H1 (cell line): ENCODE results near the gene KRT80. TPM values are rescaled to one million over a fixed set of nuclear protein-coding genes. Genes with fewer than 3 reads are reported as not detected.

ENCODE experiments used
- CTCF ChIA-PET: fragments of 300-600 bp; sonication (Branson Sonifier 250); formaldehyde crosslinking; loops from one replicate; lab custom pipeline; 2021; ENCODE audit not compliant: partially characterized antibody; lab: Charles Lee
- POLR2A ChIA-PET: fragments of 300-600 bp; sonication (Branson Sonifier 250); formaldehyde crosslinking; loops from one replicate; lab custom pipeline; 2021; ENCODE audit warnings: inconsistent platforms; ENCODE audit not compliant: partially characterized antibody; lab: Charles Lee
- DNase-seq, 2 experiments: peaks; one replicate each; pipeline versions ENCODE4 v3.0.0 to v3.0.0-alpha.2; 2010 to 2022; ENCODE audit warnings: low spot score in 2 of 2, low read depth in 1 of 2, mixed read lengths in 1 of 2
- FAIRE-seq: peaks from 2 replicates; lab custom pipeline; 2011; peaks lifted over from hg19 to GRCh38; lab: Jason Lieb, UNC
- H2AFZ ChIP-seq: 2 replicates; pipeline ENCODE4 v1.8.1; 2012; ENCODE audit warnings: low read length, inconsistent platforms
- H2AK5ac ChIP-seq: 2 replicates; pipeline ENCODE4 v1.6.1; 2013; ENCODE audit warnings: low read depth, low read length
- H2BK120ac ChIP-seq: replicated peaks from 2 replicates; pipeline ENCODE3; 2013; ENCODE audit warnings: low read depth, low read length, inconsistent platforms
- H2BK12ac ChIP-seq: 2 replicates; pipeline ENCODE4 v1.6.1; 2013; ENCODE audit warnings: low read depth, low read length
- H2BK15ac ChIP-seq: 2 replicates; pipeline ENCODE4 v1.6.1; 2013; ENCODE audit warnings: low read length
- H2BK20ac ChIP-seq: 2 replicates; pipeline ENCODE4 v1.6.1; 2013; ENCODE audit warnings: low read length
- H2BK5ac ChIP-seq: 2 replicates; pipeline ENCODE4 v1.6.1; 2013; ENCODE audit warnings: low read depth, low read length
- H3K14ac ChIP-seq: 2 replicates; pipeline ENCODE4 v1.6.1; 2013; ENCODE audit warnings: inconsistent platforms; ENCODE audit not compliant: insufficient read length
- H3K18ac ChIP-seq: 2 replicates; pipeline ENCODE4 v1.6.1; 2013; ENCODE audit warnings: low read length; ENCODE audit errors: extremely low read depth
- H3K23ac ChIP-seq: 2 replicates; pipeline ENCODE4 v1.6.1; 2013; ENCODE audit warnings: inconsistent platforms; ENCODE audit not compliant: insufficient read length
- H3K23me2 ChIP-seq: 2 replicates; pipeline ENCODE4 v1.6.1; 2013; ENCODE audit warnings: low read depth, low read length
- H3K27ac ChIP-seq: 2 replicates; pipeline ENCODE4 v1.6.1; 2011; ENCODE audit warnings: low read depth, low read length, inconsistent platforms
- H3K27me3 ChIP-seq, 4 experiments: replicated peaks in 1 of 4; 1 replicate in 1 of 4; 2 replicates in 3 of 4; pipeline versions ENCODE4 v1.6.1 to v1.8.1; 2011 to 2013; ENCODE audit warnings: low read length in 3 of 4, mild to moderate bottlenecking in 3 of 4, inconsistent platforms in 2 of 4, mixed read lengths in 2 of 4, moderate library complexity in 1 of 4; ENCODE audit not compliant: control insufficient read depth in 3 of 4, insufficient read depth in 3 of 4; ENCODE audit errors: extremely low read depth in 1 of 4
- H3K36me3 ChIP-seq, 4 experiments: 2 replicates each; pipeline versions ENCODE4 v1.6.1 to v1.8.1; 2011 to 2013; ENCODE audit warnings: mild to moderate bottlenecking in 4 of 4, low read length in 3 of 4, moderate library complexity in 2 of 4, control low read depth in 1 of 4, inconsistent platforms in 1 of 4; ENCODE audit not compliant: insufficient read depth in 4 of 4, control insufficient read depth in 2 of 4
- H3K4ac ChIP-seq: replicated peaks from 2 replicates; pipeline ENCODE3; 2013; ENCODE audit warnings: low read length, low read depth, mixed read lengths, inconsistent platforms; ENCODE audit not compliant: insufficient read length
- H3K4me1 ChIP-seq, 4 experiments: replicated peaks in 1 of 4; 1 replicate in 1 of 4; 2 replicates in 3 of 4; pipeline versions ENCODE4 v1.6.1 to v1.8.1; 2011 to 2013; ENCODE audit warnings: low read length in 3 of 4, inconsistent platforms in 2 of 4, mixed read lengths in 1 of 4; ENCODE audit not compliant: insufficient read depth in 4 of 4, control insufficient read depth in 3 of 4
- H3K4me2 ChIP-seq, 2 experiments: 2 replicates each; pipeline versions ENCODE4 v1.6.1 to v1.8.1; 2011 to 2013; ENCODE audit warnings: low read depth in 2 of 2, low read length in 2 of 2, control low read depth in 1 of 2, inconsistent platforms in 1 of 2, mild to moderate bottlenecking in 1 of 2; ENCODE audit not compliant: insufficient read depth in 1 of 2
- H3K4me3 ChIP-seq, 4 experiments: fragments of 200-600, 300-600 bp in 1 of 4; sonication (generic), shearing (Covaris generic), sonication (Bioruptor Twin) in 1 of 4; 2 replicates each; pipeline versions ENCODE4 v1.5.1 to v1.8.1; 2011 to 2016; ENCODE audit warnings: low read length in 4 of 4, low read depth in 3 of 4, control low read depth in 2 of 4, inconsistent platforms in 2 of 4, mild to moderate bottlenecking in 2 of 4, mixed read lengths in 1 of 4, moderate library complexity in 1 of 4; ENCODE audit not compliant: insufficient read depth in 2 of 4; ENCODE audit errors: extremely low read depth in 1 of 4
- H3K56ac ChIP-seq: replicated peaks from 2 replicates; pipeline ENCODE3; 2013; ENCODE audit warnings: low read depth, mild to moderate bottlenecking, mixed read lengths, low read length, inconsistent platforms; ENCODE audit not compliant: insufficient read length
- H3K79me1 ChIP-seq: 2 replicates; pipeline ENCODE4 v1.6.1; 2013; ENCODE audit warnings: low read depth, low read length, control low read depth
- H3K79me2 ChIP-seq, 2 experiments: 2 replicates each; pipeline versions ENCODE4 v1.6.1 to v1.8.1; 2012 to 2013; ENCODE audit warnings: low read length in 2 of 2, mild to moderate bottlenecking in 2 of 2, inconsistent platforms in 1 of 2; ENCODE audit not compliant: insufficient read depth in 2 of 2, control insufficient read depth in 1 of 2
- H3K9ac ChIP-seq, 4 experiments: replicated peaks in 1 of 4; 1 replicate in 1 of 4; 2 replicates in 3 of 4; pipeline versions ENCODE4 v1.6.1 to v1.8.1; 2011 to 2013; ENCODE audit warnings: low read depth in 3 of 4, low read length in 3 of 4, control low read depth in 2 of 4, mild to moderate bottlenecking in 2 of 4, moderate library complexity in 2 of 4, inconsistent platforms in 1 of 4; ENCODE audit errors: extremely low read depth in 1 of 4
- H3K9me3 ChIP-seq, 2 experiments: 2 replicates each; pipeline versions ENCODE4 v1.6.1 to v1.8.1; 2012 to 2013; ENCODE audit warnings: mild to moderate bottlenecking in 2 of 2, moderate library complexity in 2 of 2, control low read depth in 1 of 2, inconsistent platforms in 1 of 2, low read depth in 1 of 2, low read length in 1 of 2, mixed read lengths in 1 of 2; ENCODE audit not compliant: insufficient read depth in 2 of 2
- H4K20me1 ChIP-seq, 2 experiments: replicated peaks in 1 of 2; 2 replicates each; pipeline versions ENCODE3 to v1.8.1; 2011 to 2013; ENCODE audit warnings: inconsistent platforms in 2 of 2, low read length in 2 of 2, mild to moderate bottlenecking in 1 of 2; ENCODE audit not compliant: insufficient read depth in 2 of 2, control insufficient read depth in 1 of 2
- H4K5ac ChIP-seq: 2 replicates; pipeline ENCODE4 v1.6.1; 2013; ENCODE audit warnings: low read length, low read depth, mixed read lengths, inconsistent platforms; ENCODE audit not compliant: insufficient read length
- H4K8ac ChIP-seq: 2 replicates; pipeline ENCODE4 v1.8.0; 2013; ENCODE audit warnings: mild to moderate bottlenecking, moderate library complexity, low read length, inconsistent platforms; ENCODE audit not compliant: insufficient read depth; ENCODE audit errors: extremely low read depth
- H4K91ac ChIP-seq: replicated peaks from 2 replicates; pipeline ENCODE3; 2013; ENCODE audit warnings: low read length, mixed read lengths, inconsistent platforms; ENCODE audit not compliant: insufficient read length
- CHD2 ChIP-seq: IDR thresholded peaks from 2 replicates; pipeline ENCODE4 v1.6.1; 2012; ENCODE audit warnings: low read length, improper control_type of control experiment
- CREB1 ChIP-seq: IDR thresholded peaks from 2 replicates; pipeline ENCODE4 v1.6.1; 2012; ENCODE audit warnings: inconsistent platforms
- NRF1 ChIP-seq: IDR thresholded peaks from 2 replicates; pipeline ENCODE4 v1.6.1; 2011; ENCODE audit warnings: mild to moderate bottlenecking, low read depth, low read length, improper control_type of control experiment
- RXRA ChIP-seq: IDR thresholded peaks from 2 replicates; pipeline ENCODE4 v1.6.1; 2011; ENCODE audit warnings: low read depth, mild to moderate bottlenecking, low read length, moderate library complexity; ENCODE audit not compliant: insufficient read depth
- SP1 ChIP-seq: IDR thresholded peaks from 2 replicates; pipeline ENCODE4 v1.6.1; 2011; ENCODE audit warnings: low read depth, low read length
- YY1 ChIP-seq: IDR thresholded peaks from 2 replicates; pipeline ENCODE4 v1.6.1; 2011; ENCODE audit warnings: low read depth, mild to moderate bottlenecking, low read length
- WGBS, 2 experiments: shearing (Covaris generic) in 1 of 2; methylation state at CpG; one replicate each; pipeline versions ENCODE4 v1.1.6 to v1.1.7; 2013 to 2015; ENCODE audit warnings: low lambda C conversion rate in 2 of 2, mixed read lengths in 2 of 2, inconsistent platforms in 1 of 2, low coverage in 1 of 2, missing lambda C conversion rate in 1 of 2; ENCODE audit not compliant: insufficient replicate concordance in 2 of 2, insufficient coverage in 1 of 2, insufficient read length in 1 of 2; ENCODE audit errors: extremely low coverage in 1 of 2, missing lambda C conversion rate in 1 of 2; 5-methylcytosine and 5-hydroxymethylcytosine counted together
- polyA plus RNA-seq, 7 experiments: library from polyadenylated mRNA; depleted of rRNA in 3 of 7; stranded (reverse) in 5 of 7; unstranded in 2 of 7; fragments of >200 nt in 5 of 7; fragments of 200-250 nt in 2 of 7; gene quantifications; 1 replicate in 5 of 7; 2 replicates in 1 of 7; 4 replicates in 1 of 7; pipeline versions ENCODE4 v1.2.1 to v1.2.3, GENCODE V29; 2011 to 2013; ENCODE audit warnings: missing spikeins in 2 of 7, mixed read lengths in 2 of 7
- total RNA-seq: library from RNA; stranded (reverse); fragmentation: NEBNext Ultra II Directional; extraction: Animal tissue kit (Norgen Biotek cat#: 25700); gene quantifications from 2 replicates; pipeline ENCODE4 v1.2.1, GENCODE V29; 2021
- TF ChIP-seq, protein P1 (sequence below): IDR thresholded peaks from 2 replicates; pipeline ENCODE4 v1.6.1; 2011; ENCODE audit warnings: low read depth, mild to moderate bottlenecking, low read length; ENCODE audit not compliant: insufficient read depth
- TF ChIP-seq, protein P2 (sequence below): IDR thresholded peaks from 2 replicates; pipeline ENCODE4 v1.6.1; 2012; ENCODE audit warnings: low read length, inconsistent platforms
- TF ChIP-seq, protein P3 (sequence below), 3 experiments: IDR thresholded peaks; 1 replicate in 2 of 3; 2 replicates in 1 of 3; pipeline versions ENCODE4 v1.5.1 to v1.6.1; 2011; ENCODE audit warnings: low read length in 3 of 3, mild to moderate bottlenecking in 3 of 3, inconsistent platforms in 2 of 3, low read depth in 1 of 3, moderate library complexity in 1 of 3; ENCODE audit not compliant: insufficient read depth in 1 of 3; ENCODE audit errors: control extremely low read depth in 1 of 3

KRT80 gene
- total and polyA plus RNA-seq, 2 of the 8 experiments (the other 6 are each of a cell fraction or from before 2014, with no cell fraction given), result 0.05 TPM; not detected in 1

DNA sequence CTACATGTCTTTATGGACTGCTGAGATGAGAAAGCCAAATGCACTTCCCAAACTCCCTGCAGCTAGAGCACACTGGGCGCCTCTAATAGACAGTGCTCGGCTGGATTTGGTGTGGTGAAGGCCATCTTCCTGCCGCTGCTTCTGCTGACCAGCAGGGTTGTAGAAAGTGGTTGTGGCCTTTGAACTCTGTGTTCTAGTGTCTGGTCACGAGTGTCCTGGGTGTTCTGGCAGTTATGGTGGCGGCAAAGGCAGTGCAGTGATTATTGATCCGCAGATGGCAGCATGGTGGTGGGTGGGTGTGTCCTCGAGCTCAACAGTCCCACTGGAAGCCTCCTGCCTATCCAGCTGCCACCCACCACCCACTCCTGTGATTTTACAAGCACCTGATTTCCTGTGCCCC, 68.9 kb downstream of the KRT80 start:
- peak overlapping the region; percentile 24; the same call in 1 of the 2 replicates for H2BK15ac ChIP-seq
- no peaks in the 10 kb centered on the region for H3K79me2 ChIP-seq
- DNase-seq (no peak), FAIRE-seq (no peak)
- 0 out of 2 replicates have a peak overlapping the region, but pooled peaks have one; percentile 36 for H3K18ac ChIP-seq
- H3K4me3 ChIP-seq, result no peak overlapping the region
- H4K91ac ChIP-seq, result peak overlapping the region; percentile 14
- H4K8ac ChIP-seq, result no peak overlapping the region
- ChIA-PET POLR2A (interaction anchor here (1.9 to 2.0 kb wide), 2 partner anchors 86 to 96 kb away, joined by 4 to 5 read pairs; no protein-coding TSS in a partner anchor), CTCF (interaction anchor here (0.6 to 12.6 kb wide), 20 partner anchors 8 to 858 kb away, joined by 3 to 338 read pairs (median 6); no protein-coding TSS in a partner anchor)
- no peak overlapping the region for H3K23ac ChIP-seq
- H3K4ac ChIP-seq, result no peak overlapping the region
- H3K9ac ChIP-seq, result no peak overlapping the region
- H2BK12ac ChIP-seq, result peak overlapping the region; percentile 78; the same call in 1 of the 2 replicates
- no peaks in the 10 kb centered on the region for H3K27me3 ChIP-seq
- H3K4me1 ChIP-seq, result peaks cover 32 to 53% (median 35%) of the 10 kb centered on the region in 4 experiments
- H2AK5ac ChIP-seq, result peak overlapping the region; percentile 89; the same call in 1 of the 2 replicates
- peak overlapping the region; percentile 97 for H2BK20ac ChIP-seq
- 89% methylated on average over 7 of the region's 7 CpGs; no CpG with 5 or more reads in 1 of the 2 experiments for WGBS, 2 experiments
- no peak overlapping the region for H2AFZ ChIP-seq
- no peaks in the 10 kb centered on the region for H3K36me3 ChIP-seq
- H3K4me2 ChIP-seq, result no peak overlapping the region
- H3K9me3 ChIP-seq, result no peaks in the 10 kb centered on the region
- no peak overlapping the region for H3K14ac ChIP-seq
- no peak overlapping the region for H2BK120ac ChIP-seq
- peak overlapping the region; percentile 46 for H2BK5ac ChIP-seq
- H3K79me1 ChIP-seq, result no peaks in the 10 kb centered on the region
- no peak overlapping the region for H3K56ac ChIP-seq
- H3K27ac ChIP-seq, result no peak overlapping the region
- H4K5ac ChIP-seq, result no peak overlapping the region
- no peaks in the 10 kb centered on the region for H4K20me1 ChIP-seq
- 0 out of 2 replicates have a peak, but pooled peaks cover 2% of the 10 kb centered on the region for H3K23me2 ChIP-seq
- TF ChIP-seq NRF1, result no peak
- TF ChIP-seq, protein P1, sequence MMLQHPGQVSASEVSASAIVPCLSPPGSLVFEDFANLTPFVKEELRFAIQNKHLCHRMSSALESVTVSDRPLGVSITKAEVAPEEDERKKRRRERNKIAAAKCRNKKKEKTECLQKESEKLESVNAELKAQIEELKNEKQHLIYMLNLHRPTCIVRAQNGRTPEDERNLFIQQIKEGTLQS, result no peak
- no peak for TF ChIP-seq YY1
- TF ChIP-seq, protein P2, sequence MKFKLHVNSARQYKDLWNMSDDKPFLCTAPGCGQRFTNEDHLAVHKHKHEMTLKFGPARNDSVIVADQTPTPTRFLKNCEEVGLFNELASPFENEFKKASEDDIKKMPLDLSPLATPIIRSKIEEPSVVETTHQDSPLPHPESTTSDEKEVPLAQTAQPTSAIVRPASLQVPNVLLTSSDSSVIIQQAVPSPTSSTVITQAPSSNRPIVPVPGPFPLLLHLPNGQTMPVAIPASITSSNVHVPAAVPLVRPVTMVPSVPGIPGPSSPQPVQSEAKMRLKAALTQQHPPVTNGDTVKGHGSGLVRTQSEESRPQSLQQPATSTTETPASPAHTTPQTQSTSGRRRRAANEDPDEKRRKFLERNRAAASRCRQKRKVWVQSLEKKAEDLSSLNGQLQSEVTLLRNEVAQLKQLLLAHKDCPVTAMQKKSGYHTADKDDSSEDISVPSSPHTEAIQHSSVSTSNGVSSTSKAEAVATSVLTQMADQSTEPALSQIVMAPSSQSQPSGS, result no peak
- TF ChIP-seq, protein P3, sequence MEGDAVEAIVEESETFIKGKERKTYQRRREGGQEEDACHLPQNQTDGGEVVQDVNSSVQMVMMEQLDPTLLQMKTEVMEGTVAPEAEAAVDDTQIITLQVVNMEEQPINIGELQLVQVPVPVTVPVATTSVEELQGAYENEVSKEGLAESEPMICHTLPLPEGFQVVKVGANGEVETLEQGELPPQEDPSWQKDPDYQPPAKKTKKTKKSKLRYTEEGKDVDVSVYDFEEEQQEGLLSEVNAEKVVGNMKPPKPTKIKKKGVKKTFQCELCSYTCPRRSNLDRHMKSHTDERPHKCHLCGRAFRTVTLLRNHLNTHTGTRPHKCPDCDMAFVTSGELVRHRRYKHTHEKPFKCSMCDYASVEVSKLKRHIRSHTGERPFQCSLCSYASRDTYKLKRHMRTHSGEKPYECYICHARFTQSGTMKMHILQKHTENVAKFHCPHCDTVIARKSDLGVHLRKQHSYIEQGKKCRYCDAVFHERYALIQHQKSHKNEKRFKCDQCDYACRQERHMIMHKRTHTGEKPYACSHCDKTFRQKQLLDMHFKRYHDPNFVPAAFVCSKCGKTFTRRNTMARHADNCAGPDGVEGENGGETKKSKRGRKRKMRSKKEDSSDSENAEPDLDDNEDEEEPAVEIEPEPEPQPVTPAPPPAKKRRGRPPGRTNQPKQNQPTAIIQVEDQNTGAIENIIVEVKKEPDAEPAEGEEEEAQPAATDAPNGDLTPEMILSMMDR (IDR thresholded peaks at IDR 0.05; ENCODE audit: control extremely low read depth in 1 of 3, insufficient read depth in 1 of 3, low read depth in 1 of 3, low read length in 3 of 3), result no peak
- no peak for TF ChIP-seq SP1
- TF ChIP-seq CREB1, result no peak
- no peak for TF ChIP-seq RXRA
- TF ChIP-seq CHD2, result no peak
